Liver (tissue), 3 donors: ENCODE measurements around the gene CFAP99.

Experiments
- HNF4G ChIP-seq: IDR thresholded peaks from 2 replicates; pipeline ENCODE4 v1.6.1; 2016; ENCODE audit warnings: antibody characterized with exemption
- TF ChIP-seq, protein P1 (sequence below): fragments of 150-350 bp; IDR thresholded peaks from 2 replicates; pipeline ENCODE4 v1.5.1; 2017; ENCODE audit warnings: improper control_type of control experiment, low read depth, low read length; ENCODE audit not compliant: missing input control
- TF ChIP-seq, protein P2 (sequence below): IDR thresholded peaks from 2 replicates; pipeline ENCODE4 v1.6.1; 2016; ENCODE audit warnings: antibody characterized with exemption, mild to moderate bottlenecking
- donor health status: healthy.
- donor health status: healthy.

DNA sequence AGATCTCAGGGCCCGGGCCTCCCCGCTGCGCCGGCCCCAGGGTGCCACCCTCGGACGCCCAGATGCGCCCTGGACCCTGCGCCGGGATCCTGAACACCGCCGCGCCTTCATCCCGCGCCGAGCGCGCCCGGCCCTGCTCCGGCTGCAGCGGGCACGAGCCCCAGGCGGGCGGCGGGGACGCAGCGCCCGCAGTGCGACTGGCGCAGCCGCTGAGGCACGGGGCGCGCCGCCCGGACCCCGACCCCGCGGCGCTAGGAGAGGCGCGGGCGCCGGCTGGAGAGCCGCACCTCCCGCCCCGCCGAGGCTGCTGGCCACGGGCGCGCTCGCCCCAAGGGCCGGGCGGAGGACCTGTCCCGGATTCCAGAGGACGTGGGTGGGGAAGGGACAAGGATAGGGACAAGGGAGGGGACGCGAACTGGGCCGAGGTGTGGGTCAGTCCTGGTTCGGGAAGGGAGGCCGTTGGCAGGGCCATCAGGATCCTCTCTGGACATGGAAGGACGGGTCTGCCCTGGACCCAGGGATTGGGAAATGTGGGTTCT lies 1.5 kb upstream of the CFAP99 start:
- TF ChIP-seq, protein P1, sequence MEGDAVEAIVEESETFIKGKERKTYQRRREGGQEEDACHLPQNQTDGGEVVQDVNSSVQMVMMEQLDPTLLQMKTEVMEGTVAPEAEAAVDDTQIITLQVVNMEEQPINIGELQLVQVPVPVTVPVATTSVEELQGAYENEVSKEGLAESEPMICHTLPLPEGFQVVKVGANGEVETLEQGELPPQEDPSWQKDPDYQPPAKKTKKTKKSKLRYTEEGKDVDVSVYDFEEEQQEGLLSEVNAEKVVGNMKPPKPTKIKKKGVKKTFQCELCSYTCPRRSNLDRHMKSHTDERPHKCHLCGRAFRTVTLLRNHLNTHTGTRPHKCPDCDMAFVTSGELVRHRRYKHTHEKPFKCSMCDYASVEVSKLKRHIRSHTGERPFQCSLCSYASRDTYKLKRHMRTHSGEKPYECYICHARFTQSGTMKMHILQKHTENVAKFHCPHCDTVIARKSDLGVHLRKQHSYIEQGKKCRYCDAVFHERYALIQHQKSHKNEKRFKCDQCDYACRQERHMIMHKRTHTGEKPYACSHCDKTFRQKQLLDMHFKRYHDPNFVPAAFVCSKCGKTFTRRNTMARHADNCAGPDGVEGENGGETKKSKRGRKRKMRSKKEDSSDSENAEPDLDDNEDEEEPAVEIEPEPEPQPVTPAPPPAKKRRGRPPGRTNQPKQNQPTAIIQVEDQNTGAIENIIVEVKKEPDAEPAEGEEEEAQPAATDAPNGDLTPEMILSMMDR: no peak
- TF ChIP-seq, protein P2, sequence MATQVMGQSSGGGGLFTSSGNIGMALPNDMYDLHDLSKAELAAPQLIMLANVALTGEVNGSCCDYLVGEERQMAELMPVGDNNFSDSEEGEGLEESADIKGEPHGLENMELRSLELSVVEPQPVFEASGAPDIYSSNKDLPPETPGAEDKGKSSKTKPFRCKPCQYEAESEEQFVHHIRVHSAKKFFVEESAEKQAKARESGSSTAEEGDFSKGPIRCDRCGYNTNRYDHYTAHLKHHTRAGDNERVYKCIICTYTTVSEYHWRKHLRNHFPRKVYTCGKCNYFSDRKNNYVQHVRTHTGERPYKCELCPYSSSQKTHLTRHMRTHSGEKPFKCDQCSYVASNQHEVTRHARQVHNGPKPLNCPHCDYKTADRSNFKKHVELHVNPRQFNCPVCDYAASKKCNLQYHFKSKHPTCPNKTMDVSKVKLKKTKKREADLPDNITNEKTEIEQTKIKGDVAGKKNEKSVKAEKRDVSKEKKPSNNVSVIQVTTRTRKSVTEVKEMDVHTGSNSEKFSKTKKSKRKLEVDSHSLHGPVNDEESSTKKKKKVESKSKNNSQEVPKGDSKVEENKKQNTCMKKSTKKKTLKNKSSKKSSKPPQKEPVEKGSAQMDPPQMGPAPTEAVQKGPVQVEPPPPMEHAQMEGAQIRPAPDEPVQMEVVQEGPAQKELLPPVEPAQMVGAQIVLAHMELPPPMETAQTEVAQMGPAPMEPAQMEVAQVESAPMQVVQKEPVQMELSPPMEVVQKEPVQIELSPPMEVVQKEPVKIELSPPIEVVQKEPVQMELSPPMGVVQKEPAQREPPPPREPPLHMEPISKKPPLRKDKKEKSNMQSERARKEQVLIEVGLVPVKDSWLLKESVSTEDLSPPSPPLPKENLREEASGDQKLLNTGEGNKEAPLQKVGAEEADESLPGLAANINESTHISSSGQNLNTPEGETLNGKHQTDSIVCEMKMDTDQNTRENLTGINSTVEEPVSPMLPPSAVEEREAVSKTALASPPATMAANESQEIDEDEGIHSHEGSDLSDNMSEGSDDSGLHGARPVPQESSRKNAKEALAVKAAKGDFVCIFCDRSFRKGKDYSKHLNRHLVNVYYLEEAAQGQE: no peak
- no peak for TF ChIP-seq HNF4G
